ENCODE results near the gene RAPH1.
"Not testable (repeated sequence)": the region's sequence is repeated elsewhere in the genome, so short reads cannot be mapped to it uniquely, and the experiment has no call there.

The RAPH1 gene

GRCh38 chr2:203534621-203535077 lies 452 bp downstream of the RAPH1 start:
- no peak for DNase-seq

GRCh38 chr2:203533676-203534591 lies 1.2 kb downstream of the RAPH1 start:
- H4K5ac ChIP-seq (ENCODE audit: low read length), result no peak overlapping the region
- H2BK120ac ChIP-seq (ENCODE audit: low read depth, low read length), result no peak overlapping the region
- whole genome bisulfite sequencing (ENCODE audit: extremely low coverage, insufficient coverage, low lambda C conversion rate), result 100% methylated on average over 1 of the region's 24 CpGs
- no peaks in the 10 kb centered on the region for H3K27me3 ChIP-seq (ENCODE audit: insufficient read depth, low read length, poor library complexity)
- peak overlapping the region; percentile 51 for H3K27ac ChIP-seq (ENCODE audit: low read depth, low read length)
- H3K4me1 ChIP-seq (ENCODE audit: control insufficient read depth, low read depth, low read length), result peaks cover 6% of the 10 kb centered on the region
- H3K36me3 ChIP-seq (ENCODE audit: control insufficient read depth, insufficient read depth, low read length), result no peaks in the 10 kb centered on the region
- H3K79me2 ChIP-seq (ENCODE audit: control insufficient read depth, insufficient read depth, low read length), result peaks cover 36% of the 10 kb centered on the region
- peak overlapping the region; percentile 99 for H3K4me2 ChIP-seq (ENCODE audit: low read length)
- no peak overlapping the region for H2BK15ac ChIP-seq (replicated peaks; ENCODE audit: low read depth)
- H3K4ac ChIP-seq (ENCODE audit: low read depth, low read length), result no peak overlapping the region
- H2AK5ac ChIP-seq (ENCODE audit: low read length), result peak overlapping the region; percentile 74
- H3K18ac ChIP-seq (ENCODE audit: low read length), result peak overlapping the region; percentile 83
- H3K56ac ChIP-seq (ENCODE audit: low read length), result peak overlapping the region; percentile 96
- peaks cover 6% of the 10 kb centered on the region for H3K79me1 ChIP-seq (ENCODE audit: low read length)
- no peak overlapping the region for H4K8ac ChIP-seq (ENCODE audit: low read depth, low read length)
- H3K9ac ChIP-seq (ENCODE audit: low read length), result peak overlapping the region; percentile 86
- H2BK5ac ChIP-seq (ENCODE audit: low read length), result no peak overlapping the region
- peak overlapping the region; percentile 89 for H3K23ac ChIP-seq (ENCODE audit: low read length)
- peak overlapping the region; percentile 80 for H3K4me3 ChIP-seq (ENCODE audit: low read length)
- DNase-seq, result peak; percentile 49

More at GRCh38 chr2:203534621-203535077, 452 bp downstream of the RAPH1 start:
- H3K36me3 ChIP-seq (ENCODE audit: control insufficient read depth, insufficient read depth, low read length), result no peaks in the 10 kb centered on the region
- peak overlapping the region; percentile 92 for H3K23ac ChIP-seq (ENCODE audit: low read length)
- WGBS (ENCODE audit: extremely low coverage, insufficient coverage, low lambda C conversion rate), result no CpG with 5 or more reads among the region's 37 CpGs
- H4K5ac ChIP-seq (ENCODE audit: low read length), result no peak overlapping the region
- H3K27ac ChIP-seq (ENCODE audit: low read depth, low read length), result peak overlapping the region; percentile 99
- H3K79me1 ChIP-seq (ENCODE audit: low read length), result peaks cover 6% of the 10 kb centered on the region
- H2BK120ac ChIP-seq (ENCODE audit: low read depth, low read length), result no peak overlapping the region
- H3K4me2 ChIP-seq (ENCODE audit: low read length), result peak overlapping the region; percentile 26
- peak overlapping the region; percentile 83 for H3K4ac ChIP-seq (ENCODE audit: low read depth, low read length)
- peaks cover 31% of the 10 kb centered on the region for H3K79me2 ChIP-seq (ENCODE audit: control insufficient read depth, insufficient read depth, low read length)
- H2AK5ac ChIP-seq (ENCODE audit: low read length), result no peak overlapping the region
- no peak overlapping the region for H2BK5ac ChIP-seq (ENCODE audit: low read length)
- peak overlapping the region; percentile 96 for H3K56ac ChIP-seq (ENCODE audit: low read length)
- H3K4me1 ChIP-seq (ENCODE audit: control insufficient read depth, low read depth, low read length), result peaks cover 6% of the 10 kb centered on the region
- no peak overlapping the region for H2BK15ac ChIP-seq (replicated peaks; ENCODE audit: low read depth)
- peak overlapping the region; percentile 80 for H3K4me3 ChIP-seq (ENCODE audit: low read length)
- no peaks in the 10 kb centered on the region for H3K27me3 ChIP-seq (ENCODE audit: insufficient read depth, low read length, poor library complexity)
- peak overlapping the region; percentile 87 for H4K8ac ChIP-seq (ENCODE audit: low read depth, low read length)
- peak overlapping the region; percentile 86 for H3K9ac ChIP-seq (ENCODE audit: low read length)
- H3K18ac ChIP-seq (ENCODE audit: low read length), result peak overlapping the region; percentile 83

DNA sequence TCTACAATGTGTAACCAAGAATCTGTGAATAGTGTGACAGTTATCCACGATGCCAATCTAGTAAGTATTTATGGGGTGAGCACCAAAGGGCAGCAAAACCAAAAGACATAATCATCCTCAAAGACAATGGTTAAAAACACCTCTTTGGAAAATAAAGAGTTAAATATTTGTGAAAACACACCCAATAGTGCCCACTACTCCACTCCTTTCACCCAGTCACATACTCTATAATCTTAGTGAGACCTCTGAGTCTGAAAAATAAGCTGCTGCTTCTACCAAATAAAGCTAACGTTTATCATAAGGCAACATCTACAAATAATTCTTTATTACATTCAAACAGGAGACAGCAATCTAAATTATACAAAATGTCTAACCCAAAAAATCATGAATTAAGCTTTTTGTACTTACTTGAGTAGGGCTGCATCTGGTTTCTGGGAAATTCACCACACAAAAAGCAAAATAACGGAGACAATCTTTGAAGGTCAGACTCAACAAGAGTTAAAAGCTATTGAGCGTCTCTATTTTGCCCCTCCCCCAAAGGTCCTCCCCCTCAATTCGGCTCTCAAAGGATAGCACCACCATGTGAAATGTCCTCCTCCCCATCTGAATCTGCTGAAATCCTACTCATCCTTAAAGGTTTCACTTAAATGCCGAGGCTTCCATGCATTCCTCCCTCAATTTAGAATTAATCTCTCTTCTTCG lies 2.0 kb downstream of the RAPH1 start:
- Histone ChIP-seq H3K4me3 (ENCODE audit: low read length) (no peak overlapping the region), H2BK120ac (ENCODE audit: low read depth, low read length) (no peak overlapping the region), H3K27me3 (ENCODE audit: insufficient read depth, low read length, poor library complexity) (no peaks in the 10 kb centered on the region), H3K23ac (ENCODE audit: low read length) (no peak overlapping the region), H3K27ac (ENCODE audit: low read depth, low read length) (no peak overlapping the region), H3K36me3 (ENCODE audit: control insufficient read depth, insufficient read depth, low read length) (no peaks in the 10 kb centered on the region), H3K18ac (ENCODE audit: low read length) (no peak overlapping the region), H3K4me1 (ENCODE audit: control insufficient read depth, low read depth, low read length) (peaks cover 6% of the 10 kb centered on the region), H4K8ac (ENCODE audit: low read depth, low read length) (no peak overlapping the region), H3K4ac (ENCODE audit: low read depth, low read length) (no peak overlapping the region), H3K9ac (ENCODE audit: low read length) (peak overlapping the region; percentile 76), H3K4me2 (ENCODE audit: low read length) (peak overlapping the region; percentile 99), H2BK5ac (ENCODE audit: low read length) (no peak overlapping the region), H2BK15ac (replicated peaks; ENCODE audit: low read depth) (no peak overlapping the region), H2AK5ac (ENCODE audit: low read length) (no peak overlapping the region), H3K79me1 (ENCODE audit: low read length) (peaks cover 6% of the 10 kb centered on the region), H4K5ac (ENCODE audit: low read length) (no peak overlapping the region), H3K56ac (ENCODE audit: low read length) (no peak overlapping the region), H3K79me2 (ENCODE audit: control insufficient read depth, insufficient read depth, low read length) (peaks cover 36% of the 10 kb centered on the region)
- WGBS (ENCODE audit: extremely low coverage, insufficient coverage, low lambda C conversion rate), result no CpG with 5 or more reads among the region's 7 CpGs
- peak; percentile 87 for DNase-seq

- WGBS (ENCODE audit: extremely low coverage, insufficient coverage, low lambda C conversion rate), result no CpG with 5 or more reads among the region's 3 CpGs
- H4K8ac ChIP-seq (ENCODE audit: low read depth, low read length), result no peak overlapping the region
- no peak overlapping the region for H2AK5ac ChIP-seq (ENCODE audit: low read length)
- H3K79me1 ChIP-seq (ENCODE audit: low read length), result no peaks in the 10 kb centered on the region
- H3K79me2 ChIP-seq (ENCODE audit: control insufficient read depth, insufficient read depth, low read length), result peaks cover 37% of the 10 kb centered on the region
- no peak overlapping the region for H3K18ac ChIP-seq (ENCODE audit: low read length)
- no peaks in the 10 kb centered on the region for H3K27me3 ChIP-seq (ENCODE audit: insufficient read depth, low read length, poor library complexity)
- no peak overlapping the region for H3K27ac ChIP-seq (ENCODE audit: low read depth, low read length)
- H3K23ac ChIP-seq (ENCODE audit: low read length), result no peak overlapping the region
- no peak overlapping the region for H3K4me2 ChIP-seq (ENCODE audit: low read length)
- no peak overlapping the region for H3K4me3 ChIP-seq (ENCODE audit: low read length)
- no peak overlapping the region for H2BK120ac ChIP-seq (ENCODE audit: low read depth, low read length)
- H3K9ac ChIP-seq (ENCODE audit: low read length), result no peak overlapping the region
- no peak for DNase-seq
- no peak overlapping the region for H3K56ac ChIP-seq (ENCODE audit: low read length)
- no peaks in the 10 kb centered on the region for H3K36me3 ChIP-seq (ENCODE audit: control insufficient read depth, insufficient read depth, low read length)
- H4K5ac ChIP-seq (ENCODE audit: low read length), result no peak overlapping the region
- H3K4me1 ChIP-seq (ENCODE audit: control insufficient read depth, low read depth, low read length), result no peaks in the 10 kb centered on the region
- H2BK5ac ChIP-seq (ENCODE audit: low read length), result no peak overlapping the region
- H2BK15ac ChIP-seq (replicated peaks; ENCODE audit: low read depth), result no peak overlapping the region
- H3K4ac ChIP-seq (ENCODE audit: low read depth, low read length), result no peak overlapping the region
Observed at GRCh38 chr2:203527719-203528118, 7.4 kb downstream of the RAPH1 start.

DNA sequence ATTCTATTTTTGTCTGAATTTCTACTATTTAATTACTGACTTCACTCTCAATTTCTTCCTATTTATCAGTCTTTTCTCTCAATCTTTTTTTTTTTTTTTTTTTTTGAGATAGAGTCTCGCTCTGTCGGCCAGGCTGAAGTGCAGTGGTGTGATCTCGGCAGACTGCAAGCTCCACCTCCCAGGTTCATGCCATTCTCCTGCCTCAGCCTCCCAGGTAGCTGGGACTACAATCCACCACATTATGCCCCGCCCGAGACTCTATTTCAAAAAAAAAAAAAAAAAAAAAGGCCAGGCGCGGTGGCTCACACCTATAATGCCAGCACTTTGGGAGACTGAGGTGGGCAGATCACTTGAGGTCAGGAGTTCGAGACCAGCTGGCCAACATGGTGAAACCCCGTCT lies 21.8 kb downstream of the RAPH1 start:
- H3K27ac ChIP-seq (ENCODE audit: low read depth, low read length); H2BK5ac ChIP-seq (ENCODE audit: low read length); H2BK15ac ChIP-seq (replicated peaks; ENCODE audit: low read depth); H3K4me3 ChIP-seq (ENCODE audit: low read length); H3K4me2 ChIP-seq (ENCODE audit: low read length); H3K36me3 ChIP-seq (ENCODE audit: control insufficient read depth, insufficient read depth, low read length); H4K5ac ChIP-seq (ENCODE audit: low read length); H3K79me1 ChIP-seq (ENCODE audit: low read length); H4K8ac ChIP-seq (ENCODE audit: low read depth, low read length); H3K27me3 ChIP-seq (ENCODE audit: insufficient read depth, low read length, poor library complexity); H3K4ac ChIP-seq (ENCODE audit: low read depth, low read length); H3K56ac ChIP-seq (ENCODE audit: low read length); DNase-seq; H3K18ac ChIP-seq (ENCODE audit: low read length); H2AK5ac ChIP-seq (ENCODE audit: low read length); H3K4me1 ChIP-seq (ENCODE audit: control insufficient read depth, low read depth, low read length); H3K23ac ChIP-seq (ENCODE audit: low read length); H3K9ac ChIP-seq (ENCODE audit: low read length); H2BK120ac ChIP-seq (ENCODE audit: low read depth, low read length): not testable (repeated sequence)
- peaks cover 24% of the 10 kb centered on the region for H3K79me2 ChIP-seq (ENCODE audit: control insufficient read depth, insufficient read depth, low read length)
- no CpG with 5 or more reads among the region's 9 CpGs for WGBS (ENCODE audit: extremely low coverage, insufficient coverage, low lambda C conversion rate)

All from mesendoderm (in vitro differentiated cells).